ENCODE data around the gene RAD17.
"Not testable (repeated sequence)": the region's sequence is repeated elsewhere in the genome, so short reads cannot be mapped to it uniquely, and the experiment has no call there.

The RAD17 gene

GRCh38 chr5:69364850-69365249, 4.8 kb upstream of the RAD17 start:
- no peak for DNase-seq (ENCODE audit: low read depth)
- no peak overlapping the region for H3K4me3 ChIP-seq (ENCODE audit: low read depth, low read length)
- TF ChIP-seq CTCF (IDR thresholded peaks at IDR 0.05; ENCODE audit: low read depth, low read length, missing control alignments) = no peak

GRCh38 chr5:69367697-69368279, 1.8 kb upstream of the RAD17 start:
- H3K4me3 ChIP-seq (ENCODE audit: low read depth, low read length) = peak overlapping the region; percentile 84
- no peak for DNase-seq (ENCODE audit: low read depth)
- peak; percentile 36 for TF ChIP-seq CTCF (IDR thresholded peaks at IDR 0.05; ENCODE audit: low read depth, low read length, missing control alignments)

- no peak for DNase-seq (ENCODE audit: low read depth)
- no peak for TF ChIP-seq CTCF (IDR thresholded peaks at IDR 0.05; ENCODE audit: low read depth, low read length, missing control alignments)
- peak overlapping the region; percentile 84 for H3K4me3 ChIP-seq (ENCODE audit: low read depth, low read length)
Measured at GRCh38 chr5:69368458-69369339, 919 bp upstream of the RAD17 start.

GRCh38 chr5:69370335-69370734, 717 bp downstream of the RAD17 start:
- peak overlapping the region; percentile 84 for H3K4me3 ChIP-seq (ENCODE audit: low read depth, low read length)
- not testable (repeated sequence) for DNase-seq (ENCODE audit: low read depth)

GRCh38 chr5:69372394-69372793, 2.8 kb downstream of the RAD17 start:
- DNase-seq (ENCODE audit: low read depth) = no peak
- peak overlapping the region; percentile 50 for H3K4me3 ChIP-seq (ENCODE audit: low read depth, low read length)
- no peak for TF ChIP-seq CTCF (IDR thresholded peaks at IDR 0.05; ENCODE audit: low read depth, low read length, missing control alignments)

- TF ChIP-seq CTCF (IDR thresholded peaks at IDR 0.05; ENCODE audit: low read depth, low read length, missing control alignments) = no peak
- H3K4me3 ChIP-seq (ENCODE audit: low read depth, low read length) = peak overlapping the region; percentile 42
- peak; percentile 49 for DNase-seq (ENCODE audit: low read depth)
Measured at GRCh38 chr5:69374911-69375446, 5.4 kb downstream of the RAD17 start.

- TF ChIP-seq CTCF (IDR thresholded peaks at IDR 0.05; ENCODE audit: low read depth, low read length, missing control alignments) = no peak
Measured at GRCh38 chr5:69378376-69378775, 8.8 kb downstream of the RAD17 start.

More at GRCh38 chr5:69378376-69378775, 8.8 kb downstream of the RAD17 start:
- no peak overlapping the region for H3K4me3 ChIP-seq (ENCODE audit: low read depth, low read length)
- no peak for DNase-seq (ENCODE audit: low read depth)
